ENCODE measurements around the gene FOXJ1. TPM values are rescaled to one million over a fixed set of nuclear protein-coding genes. Genes with fewer than 3 reads are reported as not detected.

Gene FOXJ1
- total RNA-seq, 1 experiment from 2014 or later, result not detected

Small RNA genes lying within 50 kb of the gene (small RNA-seq; reads per million reads assigned to genes)
- 0.16 reads per million for gene MIR6868

Other genes starting within 250 kb of the FOXJ1 start
- 18.4 and 39.5 TPM in 2 replicates for gene TRIM65, start 244.3 kb downstream of the FOXJ1 start, total RNA-seq (2014; rRNA removed; shearing (Covaris generic); ENCODE audit: low replicate concordance)
- gene MRPL38, start 236.4 kb downstream of the FOXJ1 start, total RNA-seq (2014; rRNA removed; shearing (Covaris generic); ENCODE audit: low replicate concordance), result 33.5 and 42.7 TPM in 2 replicates
- 13.5 and 37.0 TPM in 2 replicates for gene FBF1, start 200.2 kb downstream of the FOXJ1 start, total RNA-seq (2014; rRNA removed; shearing (Covaris generic); ENCODE audit: low replicate concordance)
- 18.2 and 22.5 TPM in 2 replicates for gene ACOX1, start 162.1 kb downstream of the FOXJ1 start, total RNA-seq (2014; rRNA removed; shearing (Covaris generic); ENCODE audit: low replicate concordance)
- 5.7 and 23.0 TPM in 2 replicates for gene TEN1, start 162.0 kb downstream of the FOXJ1 start, total RNA-seq (2014; rRNA removed; shearing (Covaris generic); ENCODE audit: low replicate concordance)
- gene CDK3, start 140.4 kb downstream of the FOXJ1 start, total RNA-seq (2014; rRNA removed; shearing (Covaris generic); ENCODE audit: low replicate concordance), result 4.7 and 5.1 TPM in 2 replicates
- 0.07 and 0.29 TPM in 2 replicates for gene EVPL, start 113.9 kb downstream of the FOXJ1 start, total RNA-seq (2014; rRNA removed; shearing (Covaris generic); ENCODE audit: low replicate concordance)
- gene SRP68, start 68.7 kb downstream of the FOXJ1 start, total RNA-seq (2014; rRNA removed; shearing (Covaris generic); ENCODE audit: low replicate concordance), result 12.0 and 18.4 TPM in 2 replicates
- not detected in 2 replicates for gene GALR2, start 66.5 kb downstream of the FOXJ1 start, total RNA-seq (2014; rRNA removed; shearing (Covaris generic); ENCODE audit: low replicate concordance)
- not detected in 2 replicates for gene ZACN, start 62.1 kb downstream of the FOXJ1 start, total RNA-seq (2014; rRNA removed; shearing (Covaris generic); ENCODE audit: low replicate concordance)
- gene EXOC7, start 37.5 kb downstream of the FOXJ1 start, total RNA-seq (2014; rRNA removed; shearing (Covaris generic); ENCODE audit: low replicate concordance), result 55.4 and 69.0 TPM in 2 replicates
- not detected in 2 replicates for gene RNF157, start 99.2 kb upstream of the FOXJ1 start, total RNA-seq (2014; rRNA removed; shearing (Covaris generic); ENCODE audit: low replicate concordance)
- gene UBALD2, start 124.1 kb upstream of the FOXJ1 start, total RNA-seq (2014; rRNA removed; shearing (Covaris generic); ENCODE audit: low replicate concordance), result 22.5 and 46.3 TPM in 2 replicates
- 3.1 and 3.7 TPM in 2 replicates for gene QRICH2, start 167.0 kb upstream of the FOXJ1 start, total RNA-seq (2014; rRNA removed; shearing (Covaris generic); ENCODE audit: low replicate concordance)
- 27.6 and 41.1 TPM in 2 replicates for gene PRPSAP1, start 212.7 kb upstream of the FOXJ1 start, total RNA-seq (2014; rRNA removed; shearing (Covaris generic); ENCODE audit: low replicate concordance)
- 0.67 and 3.9 TPM in 2 replicates for gene SPHK1, start 243.4 kb upstream of the FOXJ1 start, total RNA-seq (2014; rRNA removed; shearing (Covaris generic); ENCODE audit: low replicate concordance)

Data from Karpas-422 (cell line).